CD4-positive, alpha-beta T cell treated with Interleukin-2 at 100 ng/mL for 4 hours (primary cell): ENCODE measurements around the gene UBE2E3.
"Not testable (repeated sequence)": the region's sequence is repeated elsewhere in the genome, so short reads cannot be mapped to it uniquely, and the experiment has no call there.

Experiments used
- DNase-seq: peaks from one replicate; pipeline ENCODE4 v3.0.0-alpha.2; 2020; ENCODE audit warnings: low spot score

UBE2E3 gene

GRCh38 chr2:181036445-181036844, 56.0 kb downstream of the UBE2E3 start:
- no peak for DNase-seq

GRCh38 chr2:181036848-181037603, 56.6 kb downstream of the UBE2E3 start:
- DNase-seq, result peak; percentile 7

- DNase-seq, result no peak
Measured at GRCh38 chr2:181037922-181038321, 57.5 kb downstream of the UBE2E3 start.

GRCh38 chr2:181038796-181039195, 58.4 kb downstream of the UBE2E3 start:
- no peak for DNase-seq

GRCh38 chr2:181040839-181041238, 60.4 kb downstream of the UBE2E3 start:
- DNase-seq, result not testable (repeated sequence)

GRCh38 chr2:181041661-181042060, 61.3 kb downstream of the UBE2E3 start:
- no peak for DNase-seq

GRCh38 chr2:181042706-181043105, 62.3 kb downstream of the UBE2E3 start:
- DNase-seq, result no peak

GRCh38 chr2:181046833-181047232, 66.4 kb downstream of the UBE2E3 start:
- no peak for DNase-seq

GRCh38 chr2:181047829-181048228, 67.4 kb downstream of the UBE2E3 start:
- DNase-seq, result no peak

- DNase-seq, result no peak
Measured at GRCh38 chr2:181051861-181052522, 71.6 kb downstream of the UBE2E3 start.

GRCh38 chr2:181052523-181052891, 72.1 kb downstream of the UBE2E3 start:
- DNase-seq, result no peak

- no peak for DNase-seq
Measured at GRCh38 chr2:181054256-181054655, 73.9 kb downstream of the UBE2E3 start.

GRCh38 chr2:181054843-181055242, 74.4 kb downstream of the UBE2E3 start:
- DNase-seq, result no peak

GRCh38 chr2:181058378-181059269, 78.2 kb downstream of the UBE2E3 start:
- DNase-seq, result peak; percentile 67

GRCh38 chr2:181063696-181064095, 83.3 kb downstream of the UBE2E3 start:
- no peak for DNase-seq

GRCh38 chr2:181065458-181065857, 85.1 kb downstream of the UBE2E3 start:
- DNase-seq, result no peak

GRCh38 chr2:181066333-181066732, 85.9 kb downstream of the UBE2E3 start:
- DNase-seq, result no peak

- no peak for DNase-seq
Measured at GRCh38 chr2:181070119-181070835, 89.9 kb downstream of the UBE2E3 start.

GRCh38 chr2:181070836-181071200, 90.4 kb downstream of the UBE2E3 start:
- no peak for DNase-seq

- DNase-seq, result no peak
Measured at GRCh38 chr2:181072486-181073235, 92.3 kb downstream of the UBE2E3 start.

GRCh38 chr2:181073896-181074295, 93.5 kb downstream of the UBE2E3 start:
- no peak for DNase-seq
